B cell (primary cell): ENCODE results near the gene UBAC2.

Experiments
- EZH2 ChIP-seq: IDR thresholded peaks from 2 replicates; pipeline ENCODE4 v1.6.1; 2012; ENCODE audit warnings: borderline replicate concordance, low read depth, mild to moderate bottlenecking, moderate library complexity, low read length; ENCODE audit not compliant: insufficient read depth, poor library complexity, severe bottlenecking
- TF ChIP-seq, protein P1 (sequence below): fragments of 200-600 bp; IDR thresholded peaks from one replicate; pipeline ENCODE4 v1.8.0; 2022; ENCODE audit warnings: antibody characterized with exemption, mild to moderate bottlenecking

DNA sequence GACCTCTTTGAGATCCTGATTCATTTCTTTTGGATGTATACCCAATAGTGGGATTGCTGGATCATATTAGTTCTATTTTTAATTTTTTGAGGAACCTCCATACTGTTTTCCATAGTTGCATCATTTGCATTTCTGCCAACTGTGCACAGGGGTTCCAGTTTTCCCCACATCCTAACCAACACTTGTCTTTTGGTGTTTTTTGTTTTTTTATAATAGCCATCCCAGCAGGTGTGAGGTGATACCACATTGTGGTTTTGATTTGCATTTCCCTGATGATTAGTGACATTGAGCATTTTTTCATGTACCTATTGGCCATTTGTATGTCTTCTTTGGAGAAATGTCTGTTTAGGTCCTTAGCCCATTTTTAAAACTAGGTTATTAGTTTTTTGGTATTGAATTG lies 125.4 kb downstream of the UBAC2 start:
- TF ChIP-seq, protein P1, sequence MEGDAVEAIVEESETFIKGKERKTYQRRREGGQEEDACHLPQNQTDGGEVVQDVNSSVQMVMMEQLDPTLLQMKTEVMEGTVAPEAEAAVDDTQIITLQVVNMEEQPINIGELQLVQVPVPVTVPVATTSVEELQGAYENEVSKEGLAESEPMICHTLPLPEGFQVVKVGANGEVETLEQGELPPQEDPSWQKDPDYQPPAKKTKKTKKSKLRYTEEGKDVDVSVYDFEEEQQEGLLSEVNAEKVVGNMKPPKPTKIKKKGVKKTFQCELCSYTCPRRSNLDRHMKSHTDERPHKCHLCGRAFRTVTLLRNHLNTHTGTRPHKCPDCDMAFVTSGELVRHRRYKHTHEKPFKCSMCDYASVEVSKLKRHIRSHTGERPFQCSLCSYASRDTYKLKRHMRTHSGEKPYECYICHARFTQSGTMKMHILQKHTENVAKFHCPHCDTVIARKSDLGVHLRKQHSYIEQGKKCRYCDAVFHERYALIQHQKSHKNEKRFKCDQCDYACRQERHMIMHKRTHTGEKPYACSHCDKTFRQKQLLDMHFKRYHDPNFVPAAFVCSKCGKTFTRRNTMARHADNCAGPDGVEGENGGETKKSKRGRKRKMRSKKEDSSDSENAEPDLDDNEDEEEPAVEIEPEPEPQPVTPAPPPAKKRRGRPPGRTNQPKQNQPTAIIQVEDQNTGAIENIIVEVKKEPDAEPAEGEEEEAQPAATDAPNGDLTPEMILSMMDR, result no peak
- no peak for TF ChIP-seq EZH2
